GM18909 (cell line): ENCODE results near the gene RBM12.
A peak's percentile ranks its signal among the peaks of the same experiment; 100 is the strongest.
"Not testable (repeated sequence)": the region's sequence is repeated elsewhere in the genome, so short reads cannot be mapped to it uniquely, and the experiment has no call there.

Experiments used
- ATAC-seq: cut with Tn5 transposase; IDR thresholded peaks from one replicate; pipeline ENCODE4 v1.9.1; 2021; ENCODE audit warnings: mild to moderate bottlenecking; ENCODE audit not compliant: unreplicated experiment, poor library complexity

RBM12 gene, protein sequence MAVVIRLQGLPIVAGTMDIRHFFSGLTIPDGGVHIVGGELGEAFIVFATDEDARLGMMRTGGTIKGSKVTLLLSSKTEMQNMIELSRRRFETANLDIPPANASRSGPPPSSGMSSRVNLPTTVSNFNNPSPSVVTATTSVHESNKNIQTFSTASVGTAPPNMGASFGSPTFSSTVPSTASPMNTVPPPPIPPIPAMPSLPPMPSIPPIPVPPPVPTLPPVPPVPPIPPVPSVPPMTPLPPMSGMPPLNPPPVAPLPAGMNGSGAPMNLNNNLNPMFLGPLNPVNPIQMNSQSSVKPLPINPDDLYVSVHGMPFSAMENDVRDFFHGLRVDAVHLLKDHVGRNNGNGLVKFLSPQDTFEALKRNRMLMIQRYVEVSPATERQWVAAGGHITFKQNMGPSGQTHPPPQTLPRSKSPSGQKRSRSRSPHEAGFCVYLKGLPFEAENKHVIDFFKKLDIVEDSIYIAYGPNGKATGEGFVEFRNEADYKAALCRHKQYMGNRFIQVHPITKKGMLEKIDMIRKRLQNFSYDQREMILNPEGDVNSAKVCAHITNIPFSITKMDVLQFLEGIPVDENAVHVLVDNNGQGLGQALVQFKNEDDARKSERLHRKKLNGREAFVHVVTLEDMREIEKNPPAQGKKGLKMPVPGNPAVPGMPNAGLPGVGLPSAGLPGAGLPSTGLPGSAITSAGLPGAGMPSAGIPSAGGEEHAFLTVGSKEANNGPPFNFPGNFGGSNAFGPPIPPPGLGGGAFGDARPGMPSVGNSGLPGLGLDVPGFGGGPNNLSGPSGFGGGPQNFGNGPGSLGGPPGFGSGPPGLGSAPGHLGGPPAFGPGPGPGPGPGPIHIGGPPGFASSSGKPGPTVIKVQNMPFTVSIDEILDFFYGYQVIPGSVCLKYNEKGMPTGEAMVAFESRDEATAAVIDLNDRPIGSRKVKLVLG

GRCh38 chr20:35664466-35665206 is at the start of gene RBM12, which contains the start of gene CPNE1:
TSS of gene RBM12 (minus strand) at chr20:35664900. CDS start at chr20:35655322, 9,578 bp downstream.
TSS of gene CPNE1 (minus strand) at chr20:35664900. CDS start at chr20:35632923, 31,977 bp downstream.
- ATAC-seq: peak; percentile 77

DNA sequence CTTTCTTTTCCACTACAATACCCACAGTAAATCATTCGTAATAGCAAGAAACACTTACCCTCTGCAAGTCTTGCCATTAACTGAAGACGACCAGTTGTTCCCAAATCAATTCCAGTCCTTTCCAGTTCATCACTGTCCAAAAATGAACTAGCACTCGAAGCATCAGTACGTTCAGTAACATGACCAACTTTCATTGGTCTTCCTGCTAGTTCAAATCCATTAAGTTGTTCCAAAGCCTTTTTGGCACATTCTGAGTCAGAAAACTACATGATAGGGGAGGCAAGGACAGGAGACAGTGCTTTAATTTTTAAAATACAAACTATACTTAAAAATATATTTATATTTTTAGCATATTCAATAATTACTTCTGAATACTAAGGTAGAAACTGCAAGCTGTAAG is 49.4 kb upstream of the RBM12 start:
- ATAC-seq: no peak

DNA sequence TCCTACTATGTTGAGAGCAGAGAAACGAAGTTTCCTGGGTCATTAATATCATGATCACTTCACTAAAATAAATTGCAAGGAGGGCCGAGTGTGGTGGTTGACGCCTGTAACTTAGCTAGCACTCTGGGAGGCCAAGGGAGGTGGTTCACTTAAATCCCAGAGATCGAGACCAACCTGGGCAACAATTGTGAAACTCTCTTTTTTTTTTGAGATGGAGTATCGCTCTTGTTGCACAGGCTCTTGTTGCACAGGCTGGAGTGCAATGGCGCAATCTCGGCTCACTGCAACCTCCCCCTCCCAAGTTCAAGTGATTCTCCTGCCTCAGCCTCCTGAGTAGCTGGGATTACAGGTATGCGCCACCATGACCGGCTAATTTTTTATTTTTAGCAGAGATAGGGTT is 48.4 kb upstream of the RBM12 start:
- ATAC-seq: not testable (repeated sequence)

- no peak for ATAC-seq
Observed at GRCh38 chr20:35711588-35712209, 47.0 kb upstream of the RBM12 start.

- ATAC-seq: no peak
Observed at GRCh38 chr20:35710884-35711587, 46.3 kb upstream of the RBM12 start.

DNA sequence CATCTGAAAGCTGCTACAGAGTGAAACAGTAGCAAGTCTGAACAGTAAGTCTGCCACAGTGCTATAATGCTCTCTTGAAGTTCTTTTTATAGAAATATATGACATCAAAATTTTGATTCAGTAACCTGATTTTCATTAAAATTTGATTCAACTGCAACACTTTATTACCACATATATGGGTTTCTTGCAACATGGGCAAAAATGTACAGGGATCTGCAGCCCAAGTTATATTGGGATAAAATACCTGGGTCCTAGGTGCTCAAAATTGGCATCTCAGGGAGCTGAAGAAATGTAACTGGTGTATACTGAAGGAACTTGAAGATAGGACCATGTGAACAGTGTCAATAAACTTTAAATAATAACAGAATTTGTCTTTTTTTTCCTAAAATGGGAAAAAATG is 45.3 kb upstream of the RBM12 start:
- no peak for ATAC-seq

DNA sequence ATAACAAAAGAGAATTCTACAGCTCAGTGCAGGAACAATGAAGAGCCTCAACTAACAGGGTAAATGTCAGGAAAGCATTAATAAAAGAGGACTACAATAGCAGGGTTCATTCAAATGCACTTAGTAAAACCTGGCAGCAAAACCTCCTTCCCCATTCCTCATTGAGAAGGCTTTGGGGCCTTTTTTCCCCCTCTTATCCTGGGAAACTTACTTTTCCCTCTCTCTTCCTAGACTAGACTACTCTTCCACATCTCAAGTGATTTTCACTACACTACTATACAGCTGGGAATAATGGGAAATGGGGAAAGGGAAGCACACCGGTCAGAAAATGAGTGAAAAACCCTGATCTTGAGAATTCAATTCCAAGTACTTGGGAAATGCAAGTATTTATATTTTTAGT is 44.6 kb upstream of the RBM12 start:
- ATAC-seq: no peak

GRCh38 chr20:35708502-35708901 is 43.8 kb upstream of the RBM12 start:
- no peak for ATAC-seq

- not testable (repeated sequence) for ATAC-seq
Observed at GRCh38 chr20:35706591-35707529, 42.2 kb upstream of the RBM12 start.

GRCh38 chr20:35705894-35706293 is 41.2 kb upstream of the RBM12 start:
- ATAC-seq: not testable (repeated sequence)

- ATAC-seq: no peak
Observed at GRCh38 chr20:35704514-35705261, 40.0 kb upstream of the RBM12 start.

DNA sequence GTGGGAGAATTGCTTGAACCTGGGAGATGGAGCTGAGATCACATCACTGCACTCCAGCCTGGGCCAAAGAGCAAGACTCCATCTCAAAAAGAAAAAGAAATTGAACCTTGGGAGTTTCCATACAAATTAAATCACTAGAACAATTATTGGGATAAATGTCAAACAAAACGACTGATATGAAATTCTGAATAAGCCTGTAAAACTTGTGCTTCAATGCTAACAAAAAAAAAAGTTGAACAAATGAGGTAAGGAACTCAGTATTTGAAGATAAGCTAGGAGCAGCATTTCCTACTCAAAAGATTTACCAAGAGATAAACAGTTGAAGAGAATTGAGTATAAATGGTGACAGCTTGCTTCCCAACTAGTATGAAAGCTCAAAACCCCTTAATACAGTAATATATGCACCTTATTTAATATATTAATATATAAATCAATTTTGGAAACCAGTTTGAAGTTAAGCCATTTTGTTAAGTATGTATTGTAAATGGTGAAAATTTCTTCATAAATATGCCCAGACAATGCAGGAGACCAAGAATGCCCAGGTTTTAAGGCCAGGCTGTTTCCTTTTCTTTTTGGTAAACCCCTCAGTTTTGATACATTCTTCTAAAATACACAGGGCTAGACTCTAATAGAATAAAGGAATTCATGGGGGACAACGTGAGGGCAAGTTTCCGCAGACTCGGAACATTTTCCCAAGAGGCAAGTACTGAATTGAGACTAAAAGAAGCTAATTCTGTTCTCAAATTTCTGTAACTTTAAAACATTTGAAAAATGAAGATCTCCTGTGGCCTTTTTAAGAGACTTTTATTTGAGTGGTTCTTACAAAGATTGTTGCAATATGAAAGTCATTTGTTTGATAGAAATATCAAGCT is 38.4 kb upstream of the RBM12 start:
- ATAC-seq: no peak

DNA sequence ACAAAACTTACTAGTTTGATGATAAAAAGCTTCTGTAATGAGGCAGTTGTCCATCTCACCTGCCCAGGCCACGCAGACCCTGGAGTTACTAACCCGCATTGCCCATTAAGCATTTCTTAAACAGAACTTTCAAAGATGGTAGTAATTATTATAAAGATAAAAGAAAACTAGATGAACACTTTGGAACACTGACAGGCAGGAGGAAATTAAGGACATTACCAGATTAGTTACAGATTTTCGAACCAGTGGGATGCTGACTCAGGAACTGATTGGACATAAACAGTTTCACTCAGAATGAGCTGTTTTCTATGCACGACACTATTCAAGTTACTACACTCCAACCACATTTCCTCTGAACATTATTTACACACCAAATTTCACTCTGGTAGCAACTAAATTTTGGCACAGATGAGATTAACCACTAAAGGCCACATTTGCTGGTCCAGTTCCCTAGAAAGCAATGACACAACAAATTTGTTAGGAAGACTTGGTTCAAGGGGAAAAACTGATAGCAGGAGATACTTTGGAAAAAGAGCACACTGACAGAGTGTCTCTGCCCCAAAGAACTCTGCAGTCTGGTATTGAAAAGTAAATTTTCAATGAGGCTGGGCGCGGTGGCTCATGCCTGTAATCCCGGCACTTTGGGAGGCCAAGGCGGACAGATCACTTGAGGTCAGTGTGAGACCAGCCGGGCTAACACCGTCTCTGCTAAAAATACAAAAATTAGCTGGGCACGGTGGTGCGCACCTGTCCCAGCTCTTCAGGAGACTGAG is 37.5 kb upstream of the RBM12 start:
- no peak for ATAC-seq

DNA sequence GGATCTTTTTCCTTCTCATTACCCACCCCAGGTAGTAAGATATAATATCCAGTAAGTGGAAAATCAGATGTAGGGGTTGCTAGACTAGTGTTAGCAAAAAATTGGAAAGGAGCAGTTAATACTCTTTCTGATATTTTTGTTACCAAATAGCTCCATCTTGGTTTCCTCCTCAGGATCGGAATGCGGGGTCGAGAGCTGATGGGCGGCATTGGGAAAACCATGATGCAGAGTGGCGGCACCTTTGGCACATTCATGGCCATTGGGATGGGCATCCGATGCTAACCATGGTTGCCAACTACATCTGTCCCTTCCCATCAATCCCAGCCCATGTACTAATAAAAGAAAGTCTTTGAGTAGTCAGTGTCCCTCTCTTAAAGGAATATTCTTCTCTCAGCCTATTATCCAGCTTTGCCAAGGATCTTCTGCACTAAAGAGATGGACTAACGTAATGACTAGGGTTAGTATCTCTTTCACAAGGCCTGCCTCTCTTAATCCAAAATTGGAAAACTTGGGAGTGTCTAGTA is 36.0 kb upstream of the RBM12 start:
- ATAC-seq: no peak

GRCh38 chr20:35699957-35700624 is 35.4 kb upstream of the RBM12 start:
- no peak for ATAC-seq
